Measurements from ENCODE around the gene LMNTD2. TPM values are rescaled to one million over a fixed set of nuclear protein-coding genes. Genes with fewer than 3 reads are reported as not detected.

LMNTD2 gene
- total and polyA plus RNA-seq, 2 experiments from 2014 or later = 7.3 to 15.9 TPM

DNA sequence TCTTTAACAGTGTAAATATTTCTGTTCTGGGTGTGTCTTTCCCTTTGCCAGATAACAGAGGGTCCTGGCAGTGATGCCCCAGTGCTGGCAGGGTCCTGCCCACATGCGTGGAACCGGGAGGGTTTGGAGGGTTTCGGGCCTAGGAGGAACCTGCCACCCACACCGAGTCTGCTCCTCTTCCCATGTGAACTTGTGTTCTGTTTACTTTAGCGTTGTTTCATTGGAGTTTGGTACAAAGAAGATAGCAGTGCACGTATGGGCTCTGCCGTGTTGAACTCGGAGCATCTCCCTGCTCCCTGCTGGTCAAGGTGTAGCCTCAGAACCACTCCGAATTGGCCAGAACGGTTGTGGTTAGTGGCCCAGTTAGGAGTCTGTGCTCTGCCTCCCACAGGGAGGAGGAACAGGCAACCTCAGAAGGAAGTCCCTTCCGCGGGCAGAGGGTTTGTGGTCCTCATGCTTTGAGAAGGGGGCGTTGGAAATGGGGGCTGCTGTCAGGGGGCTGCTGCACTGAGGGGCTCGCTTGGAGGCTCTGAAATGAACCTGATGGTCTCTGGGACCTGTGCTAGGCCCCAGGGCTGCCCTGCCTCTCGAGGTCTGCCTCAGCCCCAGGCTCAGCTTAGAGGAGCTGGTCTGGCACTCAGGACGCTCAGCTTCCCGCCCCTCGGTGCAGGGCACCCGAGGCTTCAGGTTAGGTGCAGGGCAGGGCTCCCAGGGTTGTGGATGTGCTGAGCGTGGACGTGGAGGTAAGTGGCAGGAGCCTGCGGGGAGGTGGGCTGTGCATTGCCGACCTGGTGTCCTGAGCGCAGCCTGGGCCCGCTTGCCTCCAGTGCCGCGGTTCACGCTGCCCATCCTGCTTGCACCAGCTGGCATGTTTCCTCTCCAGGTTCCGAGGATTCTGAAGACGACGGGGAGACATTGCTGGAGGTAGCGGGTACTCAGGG is 26.1 kb upstream of the LMNTD2 start:
- Histone ChIP-seq H3K36me3 (replicated peaks; ENCODE audit: insufficient read depth, low read depth) (no peaks in the 10 kb centered on the region), H4K20me1 (ENCODE audit: insufficient read depth, poor library complexity, severe bottlenecking) (peaks cover 49% of the 10 kb centered on the region), H3K4me3 (no peak overlapping the region), H3K4me1 (ENCODE audit: insufficient read depth) (peaks cover 23% of the 10 kb centered on the region), H3K9me3 (ENCODE audit: low read depth) (no peaks in the 10 kb centered on the region), H3K4me2 (no peak overlapping the region), H3K27ac (peak overlapping the region; percentile 60), H3K9me2 (replicated peaks; ENCODE audit: insufficient read depth) (no peaks in the 10 kb centered on the region), H3K79me2 (peaks cover 75% of the 10 kb centered on the region), H3K27me3 (no peaks in the 10 kb centered on the region), H2AFZ (no peak overlapping the region)
- WGBS (ENCODE audit: low lambda C conversion rate, missing lambda C conversion rate) = 90% methylated on average over 32 of the region's 32 CpGs
- no peak for DNase-seq (ENCODE audit: low spot score)
- TF ChIP-seq, protein P1, sequence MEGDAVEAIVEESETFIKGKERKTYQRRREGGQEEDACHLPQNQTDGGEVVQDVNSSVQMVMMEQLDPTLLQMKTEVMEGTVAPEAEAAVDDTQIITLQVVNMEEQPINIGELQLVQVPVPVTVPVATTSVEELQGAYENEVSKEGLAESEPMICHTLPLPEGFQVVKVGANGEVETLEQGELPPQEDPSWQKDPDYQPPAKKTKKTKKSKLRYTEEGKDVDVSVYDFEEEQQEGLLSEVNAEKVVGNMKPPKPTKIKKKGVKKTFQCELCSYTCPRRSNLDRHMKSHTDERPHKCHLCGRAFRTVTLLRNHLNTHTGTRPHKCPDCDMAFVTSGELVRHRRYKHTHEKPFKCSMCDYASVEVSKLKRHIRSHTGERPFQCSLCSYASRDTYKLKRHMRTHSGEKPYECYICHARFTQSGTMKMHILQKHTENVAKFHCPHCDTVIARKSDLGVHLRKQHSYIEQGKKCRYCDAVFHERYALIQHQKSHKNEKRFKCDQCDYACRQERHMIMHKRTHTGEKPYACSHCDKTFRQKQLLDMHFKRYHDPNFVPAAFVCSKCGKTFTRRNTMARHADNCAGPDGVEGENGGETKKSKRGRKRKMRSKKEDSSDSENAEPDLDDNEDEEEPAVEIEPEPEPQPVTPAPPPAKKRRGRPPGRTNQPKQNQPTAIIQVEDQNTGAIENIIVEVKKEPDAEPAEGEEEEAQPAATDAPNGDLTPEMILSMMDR (IDR thresholded peaks at IDR 0.05; ENCODE audit: poor library complexity) = no peak
- TF ChIP-seq EZH2phosphoT487 (IDR thresholded peaks at IDR 0.05; ENCODE audit: low read depth, severe bottlenecking, unreplicated experiment) (no peak), EZH2 (IDR thresholded peaks at IDR 0.05; ENCODE audit: borderline replicate concordance) (no peak)

DNA sequence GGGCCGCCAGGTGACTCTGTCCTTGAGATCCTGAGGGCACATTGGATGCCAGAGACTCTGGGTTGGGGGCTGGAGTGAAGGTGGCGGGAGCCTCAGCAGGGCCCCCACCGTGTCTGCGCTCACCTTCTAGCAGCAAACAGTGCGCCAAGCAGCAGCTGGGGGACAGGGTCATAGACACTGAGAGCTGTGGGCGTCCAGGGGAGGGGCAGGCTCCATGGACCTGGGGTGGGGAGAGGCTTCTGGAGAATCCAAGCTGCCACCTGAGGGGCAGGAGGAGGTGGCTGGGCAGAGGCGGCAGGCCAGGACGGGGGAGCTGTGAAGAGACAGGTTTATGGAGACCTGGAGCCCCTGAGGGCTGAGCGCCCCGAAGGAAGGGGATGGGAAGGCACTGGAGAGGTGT is 23.7 kb upstream of the LMNTD2 start:
- no peaks in the 10 kb centered on the region for H3K36me3 ChIP-seq (replicated peaks; ENCODE audit: insufficient read depth, low read depth)
- H4K20me1 ChIP-seq (ENCODE audit: insufficient read depth, poor library complexity, severe bottlenecking) = peaks cover 59% of the 10 kb centered on the region
- no peak overlapping the region for H3K27ac ChIP-seq
- TF ChIP-seq EZH2 (IDR thresholded peaks at IDR 0.05; ENCODE audit: borderline replicate concordance) = no peak
- no peak for TF ChIP-seq EZH2phosphoT487 (IDR thresholded peaks at IDR 0.05; ENCODE audit: low read depth, severe bottlenecking, unreplicated experiment)
- TF ChIP-seq, protein P1 (IDR thresholded peaks at IDR 0.05; ENCODE audit: poor library complexity) = no peak
- H3K4me3 ChIP-seq = no peak overlapping the region
- no peak overlapping the region for H2AFZ ChIP-seq
- peaks cover 75% of the 10 kb centered on the region for H3K79me2 ChIP-seq
- no peaks in the 10 kb centered on the region for H3K27me3 ChIP-seq
- H3K9me3 ChIP-seq (ENCODE audit: low read depth) = no peaks in the 10 kb centered on the region
- peaks cover 40% of the 10 kb centered on the region for H3K4me1 ChIP-seq (ENCODE audit: insufficient read depth)
- H3K4me2 ChIP-seq = no peak overlapping the region
- 98% methylated on average over 8 of the region's 10 CpGs for WGBS (ENCODE audit: low lambda C conversion rate, missing lambda C conversion rate)
- no peak for DNase-seq (ENCODE audit: low spot score)
- H3K9me2 ChIP-seq (replicated peaks; ENCODE audit: insufficient read depth) = no peaks in the 10 kb centered on the region

DNA sequence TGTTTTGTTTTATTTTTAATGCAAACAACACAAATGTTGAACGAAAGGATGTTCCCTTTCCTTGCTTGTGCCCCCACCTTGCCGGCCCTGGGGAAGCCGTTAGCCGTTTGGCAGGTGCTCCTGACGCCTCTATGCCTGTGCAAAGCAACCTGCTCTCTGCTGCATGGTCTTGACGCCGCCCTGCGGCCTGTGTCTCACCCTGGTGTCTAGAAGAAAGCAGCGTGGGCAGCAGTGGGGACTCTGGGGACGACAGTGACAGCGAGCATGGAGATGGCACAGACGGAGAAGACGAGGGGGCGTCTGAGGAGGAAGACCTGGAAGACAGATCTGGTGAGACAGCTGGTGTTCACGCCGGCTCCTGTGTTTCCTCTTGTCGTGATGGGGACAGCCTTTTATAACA is 21.2 kb upstream of the LMNTD2 start:
- 96% methylated on average over 17 of the region's 17 CpGs for WGBS (ENCODE audit: low lambda C conversion rate, missing lambda C conversion rate)
- H3K27ac ChIP-seq = no peak overlapping the region
- TF ChIP-seq EZH2 (IDR thresholded peaks at IDR 0.05; ENCODE audit: borderline replicate concordance) (no peak), EZH2phosphoT487 (IDR thresholded peaks at IDR 0.05; ENCODE audit: low read depth, severe bottlenecking, unreplicated experiment) (no peak)
- TF ChIP-seq, protein P1 (IDR thresholded peaks at IDR 0.05; ENCODE audit: poor library complexity) = no peak
- peaks cover 79% of the 10 kb centered on the region for H4K20me1 ChIP-seq (ENCODE audit: insufficient read depth, poor library complexity, severe bottlenecking)
- no peaks in the 10 kb centered on the region for H3K27me3 ChIP-seq
- H3K4me3 ChIP-seq = no peak overlapping the region
- H3K9me3 ChIP-seq (ENCODE audit: low read depth) = no peaks in the 10 kb centered on the region
- peaks cover 43% of the 10 kb centered on the region for H3K4me1 ChIP-seq (ENCODE audit: insufficient read depth)
- peaks cover 91% of the 10 kb centered on the region for H3K79me2 ChIP-seq
- no peak overlapping the region for H3K4me2 ChIP-seq
- H2AFZ ChIP-seq = no peak overlapping the region
- H3K9me2 ChIP-seq (replicated peaks; ENCODE audit: insufficient read depth) = no peaks in the 10 kb centered on the region
- DNase-seq (ENCODE audit: low spot score) = no peak
- H3K36me3 ChIP-seq (replicated peaks; ENCODE audit: insufficient read depth, low read depth) = no peaks in the 10 kb centered on the region
